H1 (cell line): ENCODE data around the gene KIAA0513. TPM values are rescaled to one million over a fixed set of nuclear protein-coding genes. Genes with fewer than 3 reads are reported as not detected.

ENCODE experiments used
- BCL11A ChIP-seq, 2 experiments: IDR thresholded peaks; one replicate each; pipeline ENCODE4 v1.6.1; 2011; ENCODE audit warnings: low read depth in 2 of 2, low read length in 2 of 2, mild to moderate bottlenecking in 2 of 2
- CBX8 ChIP-seq: fragments of 300-800, 300-1000 bp; sonication (generic); IDR thresholded peaks from 2 replicates; pipeline ENCODE4 v1.7.1; 2016; ENCODE audit warnings: low read depth, low read length, borderline replicate concordance
- CHD7 ChIP-seq: fragments of 300-600 bp; sonication (generic); IDR thresholded peaks from 2 replicates; pipeline ENCODE4 v1.7.1; 2012; ENCODE audit warnings: low read length, moderate library complexity, mild to moderate bottlenecking, inconsistent platforms; ENCODE audit not compliant: insufficient replicate concordance
- CTBP2 ChIP-seq: IDR thresholded peaks from 2 replicates; pipeline ENCODE4 v1.7.0; 2011; ENCODE audit warnings: borderline replicate concordance, mild to moderate bottlenecking, moderate library complexity, mixed read lengths, low read length; ENCODE audit not compliant: insufficient read depth, insufficient read length
- EP300 ChIP-seq, 2 experiments: IDR thresholded peaks; 1 replicate in 1 of 2; 2 replicates in 1 of 2; pipeline ENCODE4 v1.6.1; 2011 to 2012; ENCODE audit warnings: low read depth in 2 of 2, low read length in 2 of 2, mild to moderate bottlenecking in 2 of 2, borderline replicate concordance in 1 of 2, inconsistent platforms in 1 of 2, moderate library complexity in 1 of 2
- MAFK ChIP-seq: IDR thresholded peaks from 2 replicates; pipeline ENCODE4 v1.6.1; 2012; ENCODE audit warnings: low read depth, mild to moderate bottlenecking, improper control_type of control experiment, low read length
- MAX ChIP-seq: IDR thresholded peaks from 2 replicates; pipeline ENCODE4 v1.6.1; 2012; ENCODE audit warnings: inconsistent platforms
- POU5F1 ChIP-seq: IDR thresholded peaks from 2 replicates; pipeline ENCODE4 v1.6.1; 2011; ENCODE audit warnings: low read depth, mild to moderate bottlenecking, low read length, moderate library complexity
- RXRA ChIP-seq: IDR thresholded peaks from 2 replicates; pipeline ENCODE4 v1.6.1; 2011; ENCODE audit warnings: low read depth, mild to moderate bottlenecking, low read length, moderate library complexity; ENCODE audit not compliant: insufficient read depth
- SP2 ChIP-seq: IDR thresholded peaks from 2 replicates; pipeline ENCODE4 v1.6.1; 2012; ENCODE audit warnings: mild to moderate bottlenecking, low read length, inconsistent platforms
- TAF7 ChIP-seq: optimal IDR thresholded peaks from 2 replicates; pipeline ENCODE3; 2011; ENCODE audit warnings: low read depth, mild to moderate bottlenecking, inconsistent platforms, low read length, moderate library complexity, borderline replicate concordance
- polyA plus RNA-seq, 7 experiments: library from polyadenylated mRNA; depleted of rRNA in 3 of 7; stranded (reverse) in 5 of 7; unstranded in 2 of 7; fragments of >200 nt in 5 of 7; fragments of 200-250 nt in 2 of 7; gene quantifications; 1 replicate in 5 of 7; 2 replicates in 1 of 7; 4 replicates in 1 of 7; pipeline versions ENCODE4 v1.2.1 to v1.2.3, GENCODE V29; 2011 to 2013; ENCODE audit warnings: missing spikeins in 2 of 7, mixed read lengths in 2 of 7
- total RNA-seq: library from RNA; stranded (reverse); fragmentation: NEBNext Ultra II Directional; extraction: Animal tissue kit (Norgen Biotek cat#: 25700); gene quantifications from 2 replicates; pipeline ENCODE4 v1.2.1, GENCODE V29; 2021

KIAA0513 gene
- total and polyA plus RNA-seq, 2 of the 8 experiments (the other 6 are each of a cell fraction or from before 2014, with no cell fraction given): 2.1 to 6.1 TPM

GRCh38 chr16:85142771-85143211 is 115.2 kb downstream of the KIAA0513 start (continued):
- TF ChIP-seq CHD7 (no peak), CBX8 (no peak), BCL11A (IDR thresholded peaks at IDR 0.05; ENCODE audit: low read depth in 2 of 2, low read length in 2 of 2) (no peak), CTBP2 (no peak), TAF7 (no peak), SP2 (no peak), RXRA (no peak), MAFK (no peak), EP300 (IDR thresholded peaks at IDR 0.05; ENCODE audit: borderline replicate concordance in 1 of 2, low read depth in 2 of 2, low read length in 2 of 2) (no peak), POU5F1 (no peak), MAX (no peak)
